Endothelial cell of umbilical vein (primary cell): ENCODE results near the gene SCN9A.

ENCODE experiments used
- EZH2 ChIP-seq: IDR thresholded peaks from 2 replicates; pipeline ENCODE4 v1.6.1; 2012; ENCODE audit warnings: borderline replicate concordance, low read depth, mild to moderate bottlenecking, moderate library complexity, low read length, inconsistent platforms; ENCODE audit not compliant: severe bottlenecking
- MAX ChIP-seq: IDR thresholded peaks from 2 replicates; pipeline ENCODE4 v1.6.1; 2011; ENCODE audit not compliant: insufficient read depth, insufficient read length
- POLR2A ChIP-seq: IDR thresholded peaks from 2 replicates; pipeline ENCODE4 v1.6.1; 2012; ENCODE audit warnings: low read depth, mild to moderate bottlenecking, control low read depth, low read length
- POLR2AphosphoS5 ChIP-seq: IDR thresholded peaks from 2 replicates; pipeline ENCODE4 v1.6.1; 2012; ENCODE audit warnings: low read depth, mild to moderate bottlenecking, control low read depth, low read length, moderate library complexity; ENCODE audit not compliant: insufficient read depth
- TF ChIP-seq, protein P1 (sequence below), 2 donors: IDR thresholded peaks; 1 replicate in 1 of 2; 2 replicates in 1 of 2; pipeline ENCODE4 v1.5.1; 2011; ENCODE audit warnings: low read length in 2 of 2, mild to moderate bottlenecking in 2 of 2, moderate library complexity in 2 of 2, control low read depth in 1 of 2, inconsistent platforms in 1 of 2, low read depth in 1 of 2; ENCODE audit not compliant: insufficient read depth in 1 of 2; ENCODE audit errors: extremely low read depth in 1 of 2

DNA sequence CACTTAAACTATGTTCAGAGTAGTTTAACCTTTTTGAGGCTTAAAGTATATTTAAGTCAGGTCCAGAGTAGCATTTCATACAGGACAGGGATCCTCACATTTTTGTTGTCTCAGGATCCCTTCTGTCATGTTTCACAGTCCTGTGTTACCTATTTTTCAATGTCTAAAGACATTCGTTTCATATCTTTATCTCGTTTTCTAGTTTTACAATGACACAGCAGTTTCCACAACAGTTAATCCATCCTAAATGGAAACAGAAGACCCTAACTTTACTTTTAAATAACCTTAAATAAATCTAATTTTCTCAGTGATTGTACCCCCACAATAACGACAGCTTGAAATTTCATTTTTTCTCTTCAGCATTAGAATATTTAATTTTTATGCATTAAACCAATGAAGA lies 17.3 kb upstream of the SCN9A start:
- no peak for TF ChIP-seq MAX
- no peak for TF ChIP-seq EZH2
- no peak for TF ChIP-seq POLR2A
- TF ChIP-seq, protein P1, sequence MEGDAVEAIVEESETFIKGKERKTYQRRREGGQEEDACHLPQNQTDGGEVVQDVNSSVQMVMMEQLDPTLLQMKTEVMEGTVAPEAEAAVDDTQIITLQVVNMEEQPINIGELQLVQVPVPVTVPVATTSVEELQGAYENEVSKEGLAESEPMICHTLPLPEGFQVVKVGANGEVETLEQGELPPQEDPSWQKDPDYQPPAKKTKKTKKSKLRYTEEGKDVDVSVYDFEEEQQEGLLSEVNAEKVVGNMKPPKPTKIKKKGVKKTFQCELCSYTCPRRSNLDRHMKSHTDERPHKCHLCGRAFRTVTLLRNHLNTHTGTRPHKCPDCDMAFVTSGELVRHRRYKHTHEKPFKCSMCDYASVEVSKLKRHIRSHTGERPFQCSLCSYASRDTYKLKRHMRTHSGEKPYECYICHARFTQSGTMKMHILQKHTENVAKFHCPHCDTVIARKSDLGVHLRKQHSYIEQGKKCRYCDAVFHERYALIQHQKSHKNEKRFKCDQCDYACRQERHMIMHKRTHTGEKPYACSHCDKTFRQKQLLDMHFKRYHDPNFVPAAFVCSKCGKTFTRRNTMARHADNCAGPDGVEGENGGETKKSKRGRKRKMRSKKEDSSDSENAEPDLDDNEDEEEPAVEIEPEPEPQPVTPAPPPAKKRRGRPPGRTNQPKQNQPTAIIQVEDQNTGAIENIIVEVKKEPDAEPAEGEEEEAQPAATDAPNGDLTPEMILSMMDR (IDR thresholded peaks at IDR 0.05; ENCODE audit: extremely low read depth in 1 of 2, insufficient read depth in 1 of 2, low read depth in 1 of 2, low read length in 2 of 2), result no peak
- TF ChIP-seq POLR2AphosphoS5, result no peak
